ENCODE data around the gene CHMP6. TPM values are rescaled to one million over a fixed set of nuclear protein-coding genes. Genes with fewer than 3 reads are reported as not detected.
A peak's percentile ranks its signal among the peaks of the same experiment; 100 is the strongest.

CHMP6 gene
- total RNA-seq, 3 donors from 2014 or later = 18.6 to 30.2 (median 27.7) TPM

DNA sequence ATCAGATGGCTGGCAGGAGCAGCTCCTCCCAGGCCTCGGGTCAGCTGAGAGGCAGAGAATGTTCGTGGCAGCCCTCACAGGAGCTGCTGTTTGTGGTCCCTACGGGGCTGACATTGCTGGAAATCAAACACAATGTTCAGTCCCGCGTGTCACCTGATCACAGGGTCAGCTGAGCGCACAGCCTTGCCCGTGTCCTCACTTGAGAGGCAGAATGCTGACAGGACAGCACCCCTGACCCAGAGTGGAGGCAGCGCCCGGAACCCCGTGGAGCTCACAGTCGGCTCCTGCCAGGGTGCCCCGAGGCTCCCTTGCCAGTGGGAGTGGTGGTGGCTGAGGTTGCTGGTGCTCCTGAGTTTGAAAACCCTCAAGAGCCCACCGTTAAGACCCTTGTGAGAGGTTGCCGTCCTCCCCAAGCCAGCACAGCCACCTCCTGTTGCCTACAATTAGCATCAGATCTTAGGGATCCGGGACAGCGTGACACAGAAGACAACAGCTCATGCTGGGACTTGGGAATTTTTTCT, 3.6 kb upstream of the CHMP6 start:
- TF ChIP-seq POLR2AphosphoS5 (IDR thresholded peaks at IDR 0.05) (no peak), POLR2A (IDR thresholded peaks at IDR 0.05) (no peak)
- TF ChIP-seq, protein P1, sequence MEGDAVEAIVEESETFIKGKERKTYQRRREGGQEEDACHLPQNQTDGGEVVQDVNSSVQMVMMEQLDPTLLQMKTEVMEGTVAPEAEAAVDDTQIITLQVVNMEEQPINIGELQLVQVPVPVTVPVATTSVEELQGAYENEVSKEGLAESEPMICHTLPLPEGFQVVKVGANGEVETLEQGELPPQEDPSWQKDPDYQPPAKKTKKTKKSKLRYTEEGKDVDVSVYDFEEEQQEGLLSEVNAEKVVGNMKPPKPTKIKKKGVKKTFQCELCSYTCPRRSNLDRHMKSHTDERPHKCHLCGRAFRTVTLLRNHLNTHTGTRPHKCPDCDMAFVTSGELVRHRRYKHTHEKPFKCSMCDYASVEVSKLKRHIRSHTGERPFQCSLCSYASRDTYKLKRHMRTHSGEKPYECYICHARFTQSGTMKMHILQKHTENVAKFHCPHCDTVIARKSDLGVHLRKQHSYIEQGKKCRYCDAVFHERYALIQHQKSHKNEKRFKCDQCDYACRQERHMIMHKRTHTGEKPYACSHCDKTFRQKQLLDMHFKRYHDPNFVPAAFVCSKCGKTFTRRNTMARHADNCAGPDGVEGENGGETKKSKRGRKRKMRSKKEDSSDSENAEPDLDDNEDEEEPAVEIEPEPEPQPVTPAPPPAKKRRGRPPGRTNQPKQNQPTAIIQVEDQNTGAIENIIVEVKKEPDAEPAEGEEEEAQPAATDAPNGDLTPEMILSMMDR (IDR thresholded peaks at IDR 0.05) = no peak
- no peaks in the 10 kb centered on the region for H3K36me3 ChIP-seq
- intact Hi-C loops (cut with DNase I; ENCODE audit: low total_unique reads) = loop anchor here (10.0 kb wide), 1 partner anchor 563 kb away; no protein-coding TSS in a partner anchor
- no peaks in the 10 kb centered on the region for H3K9me3 ChIP-seq
- no peaks in the 10 kb centered on the region for H3K27me3 ChIP-seq
- no peak for DNase-seq (ENCODE audit: low spot score in 2 of 2)
- peak overlapping the region in 1 of 3 donors; percentile 25 for H3K4me3 ChIP-seq
- peaks cover 0 to 6% of the 10 kb centered on the region in 2 donors for H3K4me1 ChIP-seq
- H3K27ac ChIP-seq = peak overlapping the region in 1 of 2 donors; percentile 55

DNA sequence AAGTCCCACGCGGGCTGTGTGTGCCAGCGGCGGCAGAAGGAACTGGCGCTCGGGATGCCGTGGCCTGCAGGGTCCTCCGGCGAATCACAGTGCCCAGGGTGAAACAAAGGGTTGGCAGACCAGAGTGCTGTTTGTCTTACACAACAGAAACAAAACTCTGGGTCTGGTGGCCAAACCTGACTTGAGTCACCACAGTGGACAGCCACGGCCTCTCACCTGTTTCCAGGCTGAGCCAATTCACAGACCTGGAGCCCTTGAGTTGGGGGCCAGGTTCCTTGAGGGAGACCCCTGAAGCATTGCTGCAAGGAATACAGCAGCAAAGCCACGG, 2.1 kb upstream of the CHMP6 start:
- H3K27ac ChIP-seq = peak overlapping the region in 1 of 2 donors; percentile 49
- TF ChIP-seq POLR2A (IDR thresholded peaks at IDR 0.05) = no peak
- TF ChIP-seq, protein P1 (IDR thresholded peaks at IDR 0.05) = no peak
- TF ChIP-seq POLR2AphosphoS5 (IDR thresholded peaks at IDR 0.05) = no peak
- peaks cover 0 to 11% of the 10 kb centered on the region in 2 donors for H3K4me1 ChIP-seq
- H3K9me3 ChIP-seq = no peaks in the 10 kb centered on the region
- peak overlapping the region in 2 of 3 donors; percentile 30 to 59 for H3K4me3 ChIP-seq
- H3K36me3 ChIP-seq = no peaks in the 10 kb centered on the region
- intact Hi-C loops (cut with DNase I; ENCODE audit: low total_unique reads) = loop anchor here (10.0 kb wide), 1 partner anchor 565 kb away; no protein-coding TSS in a partner anchor
- H3K27me3 ChIP-seq = no peaks in the 10 kb centered on the region
- DNase-seq (ENCODE audit: low spot score in 2 of 2) = no peak

DNA sequence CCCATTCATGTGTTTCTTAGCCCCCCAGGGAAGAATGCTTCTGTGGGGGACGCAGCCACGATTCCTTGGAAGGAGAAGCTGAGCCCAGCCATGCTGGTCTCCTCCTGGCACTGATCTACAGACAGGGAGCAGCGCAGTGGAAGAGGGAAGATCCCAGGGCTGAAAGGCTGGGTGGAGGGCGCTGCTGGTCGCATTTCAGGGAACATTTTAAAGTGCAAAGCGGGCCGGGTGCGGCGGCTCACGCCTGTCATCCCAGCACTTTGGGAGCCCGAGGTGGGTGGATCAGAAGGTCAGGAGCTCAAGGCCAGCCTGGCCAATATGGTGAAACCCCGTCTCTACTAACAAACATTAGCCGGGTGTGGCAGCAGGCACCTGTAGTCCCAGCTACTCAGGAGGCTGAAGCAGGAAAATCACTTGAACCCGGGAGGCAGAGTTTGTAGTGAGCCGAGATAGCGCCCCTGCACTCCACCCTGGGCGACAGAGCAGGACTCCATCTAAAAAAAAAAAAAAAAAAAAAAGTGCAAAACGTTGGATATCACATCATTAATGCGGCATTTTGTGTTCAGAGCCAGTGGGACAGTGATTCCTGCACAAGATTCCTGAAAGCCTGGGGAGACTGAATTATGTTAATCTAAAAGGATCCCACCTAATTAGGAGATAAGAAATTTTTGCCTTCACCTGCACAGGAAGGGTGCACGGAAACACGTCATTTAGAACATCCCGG, 558 bp upstream of the CHMP6 start:
- no peak for TF ChIP-seq POLR2A (IDR thresholded peaks at IDR 0.05)
- TF ChIP-seq, protein P1 (IDR thresholded peaks at IDR 0.05) = no peak
- TF ChIP-seq POLR2AphosphoS5 (IDR thresholded peaks at IDR 0.05) = no peak
- peaks cover 0 to 11% of the 10 kb centered on the region in 2 donors for H3K4me1 ChIP-seq
- no peaks in the 10 kb centered on the region for H3K36me3 ChIP-seq
- H3K4me3 ChIP-seq = peak overlapping the region; percentile 85 to 98 (median 93)
- no peaks in the 10 kb centered on the region for H3K9me3 ChIP-seq
- intact Hi-C loops (cut with DNase I; ENCODE audit: low total_unique reads) = no loop called here
- no peaks in the 10 kb centered on the region for H3K27me3 ChIP-seq
- no peak for DNase-seq (ENCODE audit: low spot score in 2 of 2)
- H3K27ac ChIP-seq = peak overlapping the region; percentile 61 to 68

DNA sequence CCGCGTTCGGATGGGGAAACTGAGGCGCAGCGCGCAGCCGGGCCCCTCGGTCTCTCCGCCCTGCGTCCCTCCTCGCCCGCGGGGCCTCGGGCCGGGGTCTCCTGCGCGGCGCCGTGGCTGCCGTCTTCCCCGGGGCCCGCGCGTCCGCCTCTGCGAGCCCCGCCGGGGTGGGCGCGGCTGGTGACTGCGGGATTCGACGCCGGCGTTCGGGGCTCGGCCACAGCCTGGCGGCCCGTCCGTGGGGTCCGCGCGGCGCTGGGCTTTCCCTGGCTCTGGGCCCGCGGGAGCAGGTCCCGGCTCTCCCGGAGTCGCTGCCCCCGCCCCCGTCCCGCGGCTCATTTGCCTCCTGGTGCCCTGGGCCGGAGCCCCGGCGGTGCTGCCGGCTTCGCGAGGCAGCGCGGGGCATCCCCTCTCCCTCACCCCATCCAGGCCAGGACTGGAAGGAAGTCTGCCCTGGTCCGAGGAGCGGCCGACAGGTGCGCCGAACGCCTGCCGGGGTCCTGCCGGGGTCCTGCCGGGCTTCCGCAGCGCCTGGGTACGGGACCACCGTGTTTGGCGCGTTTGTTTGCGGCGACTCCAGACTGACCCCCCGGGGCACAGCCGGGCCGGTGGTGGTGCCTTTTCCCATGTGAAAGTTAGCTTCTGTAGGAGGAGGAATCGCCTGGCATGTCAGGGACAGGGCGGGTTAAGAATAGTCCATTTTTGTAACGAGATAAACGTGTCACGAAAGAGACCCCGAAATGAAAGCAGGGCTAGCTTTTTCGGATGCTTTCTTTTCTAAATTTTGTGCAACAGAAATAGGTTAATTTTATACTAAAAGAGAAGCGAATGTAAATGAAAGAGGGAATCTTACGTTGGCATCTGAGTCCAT, 671 bp downstream of the CHMP6 start:
- peaks cover 0 to 11% of the 10 kb centered on the region in 2 donors for H3K4me1 ChIP-seq
- TF ChIP-seq POLR2A (IDR thresholded peaks at IDR 0.05) (no peak), POLR2AphosphoS5 (IDR thresholded peaks at IDR 0.05) (no peak)
- TF ChIP-seq, protein P1 (IDR thresholded peaks at IDR 0.05) = no peak
- intact Hi-C loops (cut with DNase I; ENCODE audit: low total_unique reads) = no loop called here

More for the DNA sequence above, 671 bp downstream of the CHMP6 start:
- DNase-seq (ENCODE audit: low spot score in 2 of 2) = no peak
- Histone ChIP-seq H3K27ac (peak overlapping the region; percentile 61 to 68), H3K36me3 (no peaks in the 10 kb centered on the region), H3K27me3 (no peaks in the 10 kb centered on the region), H3K9me3 (no peaks in the 10 kb centered on the region), H3K4me3 (peak overlapping the region; percentile 85 to 98 (median 93))

Measured in breast epithelium (tissue), 4 donors.